Measurements from ENCODE around the gene TBCB. TPM values are rescaled to one million over a fixed set of nuclear protein-coding genes. Genes with fewer than 3 reads are reported as not detected.
A peak's percentile ranks its signal among the peaks of the same experiment; 100 is the strongest.
"Not testable (repeated sequence)": the region's sequence is repeated elsewhere in the genome, so short reads cannot be mapped to it uniquely, and the experiment has no call there.

TBCB gene
- total RNA-seq (2014; rRNA removed; shearing (Covaris generic)) (221 and 304 TPM in 2 replicates), polyA plus RNA-seq (2016; fragmentation: Nextera tagmentation; extraction: Ambion mirVana) (279 and 292 TPM in 2 replicates)

- Histone ChIP-seq H3K9me2 (ENCODE audit: insufficient read depth) (no peaks in the 10 kb centered on the region), H3K79me2 (ENCODE audit: insufficient read depth) (peaks cover 51% of the 10 kb centered on the region), H3K9ac (peak within 1 kb of the TSS; percentile 85), H3K4me1 (ENCODE audit: insufficient read depth) (peaks cover 7% of the 10 kb centered on the region; the same call in 1 of the 2 replicates), H3K4me2 (ENCODE audit: unreplicated experiment) (peak within 1 kb of the TSS; percentile 95), H3F3A (ENCODE audit: insufficient read depth) (no peaks in the 10 kb centered on the region), H3K27ac (peak within 1 kb of the TSS; percentile 66), H3K36me3 (ENCODE audit: low read depth) (peaks cover 8% of the 10 kb centered on the region; the same call in 1 of the 2 replicates), H2AFZ (peak within 1 kb of the TSS; percentile 90), H3K27me3 (replicated peaks; ENCODE audit: insufficient read depth) (no peaks in the 10 kb centered on the region), H3K9me3 (ENCODE audit: low read depth) (no peaks in the 10 kb centered on the region), H4K20me1 (ENCODE audit: insufficient read depth) (no peaks in the 10 kb centered on the region), H3K4me3 (peak within 1 kb of the TSS; percentile 84)
- TF ChIP-seq EZH2phosphoT487 (IDR thresholded peaks at IDR 0.05; ENCODE audit: insufficient read depth, low read depth) (no peak), EZH2 (IDR thresholded peaks at IDR 0.05; ENCODE audit: insufficient read depth, poor library complexity, severe bottlenecking) (no peak)
- 2% methylated on average over 51 to 59 of the region's 59 CpGs for WGBS, 2 experiments (ENCODE audit: low coverage in 1 of 2, low lambda C conversion rate in 2 of 2, missing lambda C conversion rate in 2 of 2)
- DNase-seq, result peak; percentile 61
- in situ Hi-C loops (cut with MboI), result no loop called here
Observed at GRCh38 chr19:36115453-36116343, at the start of gene TBCB. Gene TBCB, plus strand, starts transcription at chr19:36115468. Its CDS starts 93 bp downstream, at chr19:36115561.

- Histone ChIP-seq H3K79me2 (ENCODE audit: insufficient read depth) (no peaks in the 10 kb centered on the region), H3K9ac (no peak overlapping the region), H4K20me1 (ENCODE audit: insufficient read depth) (no peaks in the 10 kb centered on the region), H3K4me3 (no peak overlapping the region), H3K4me1 (ENCODE audit: insufficient read depth) (peaks cover 7% of the 10 kb centered on the region; the same call in 1 of the 2 replicates), H3K27ac (no peak overlapping the region), H3K9me2 (ENCODE audit: insufficient read depth) (no peaks in the 10 kb centered on the region), H3F3A (ENCODE audit: insufficient read depth) (peaks cover 9% of the 10 kb centered on the region), H2AFZ (no peak overlapping the region), H3K36me3 (ENCODE audit: low read depth) (no peaks in the 10 kb centered on the region), H3K27me3 (replicated peaks; ENCODE audit: insufficient read depth) (no peaks in the 10 kb centered on the region), H3K4me2 (ENCODE audit: unreplicated experiment) (no peak overlapping the region), H3K9me3 (ENCODE audit: low read depth) (no peaks in the 10 kb centered on the region)
- TF ChIP-seq EZH2phosphoT487 (IDR thresholded peaks at IDR 0.05; ENCODE audit: insufficient read depth, low read depth), result no peak
- no peak for TF ChIP-seq EZH2 (IDR thresholded peaks at IDR 0.05; ENCODE audit: insufficient read depth, poor library complexity, severe bottlenecking)
- in situ Hi-C loops (cut with MboI), result no loop called here
- DNase-seq, result no peak
- 98 to 99% methylated on average over 11 of the region's 11 CpGs for WGBS, 2 experiments (ENCODE audit: low coverage in 1 of 2, low lambda C conversion rate in 2 of 2, missing lambda C conversion rate in 2 of 2)
Observed at GRCh38 chr19:36067681-36068080, 47.6 kb upstream of the TBCB start.

- DNase-seq; H3K4me3 ChIP-seq; H4K20me1 ChIP-seq (ENCODE audit: insufficient read depth); H3K4me2 ChIP-seq (ENCODE audit: unreplicated experiment); H3K9me2 ChIP-seq (ENCODE audit: insufficient read depth); H3K9ac ChIP-seq; H3F3A ChIP-seq (ENCODE audit: insufficient read depth); H3K79me2 ChIP-seq (ENCODE audit: insufficient read depth); H3K4me1 ChIP-seq (ENCODE audit: insufficient read depth); H3K36me3 ChIP-seq (ENCODE audit: low read depth); H3K9me3 ChIP-seq (ENCODE audit: low read depth); H3K27me3 ChIP-seq (replicated peaks; ENCODE audit: insufficient read depth); in situ Hi-C loops (cut with MboI); H3K27ac ChIP-seq; H2AFZ ChIP-seq: not testable (repeated sequence)
- WGBS, 2 experiments (ENCODE audit: low coverage in 1 of 2, low lambda C conversion rate in 2 of 2, missing lambda C conversion rate in 2 of 2), result 94% methylated on average over 50 of the region's 57 CpGs; no CpG with 5 or more reads in 1 of the 2 experiments
Observed at GRCh38 chr19:36068810-36069499, 46.3 kb upstream of the TBCB start.

- TF ChIP-seq EZH2 (IDR thresholded peaks at IDR 0.05; ENCODE audit: insufficient read depth, poor library complexity, severe bottlenecking) (no peak), EZH2phosphoT487 (IDR thresholded peaks at IDR 0.05; ENCODE audit: insufficient read depth, low read depth) (no peak)
- no peaks in the 10 kb centered on the region for H3K79me2 ChIP-seq (ENCODE audit: insufficient read depth)
Observed at GRCh38 chr19:36072081-36072480, 43.2 kb upstream of the TBCB start.

More at GRCh38 chr19:36072081-36072480, 43.2 kb upstream of the TBCB start:
- H2AFZ ChIP-seq, result no peak overlapping the region
- no peaks in the 10 kb centered on the region for H3K27me3 ChIP-seq (replicated peaks; ENCODE audit: insufficient read depth)
- no peaks in the 10 kb centered on the region for H4K20me1 ChIP-seq (ENCODE audit: insufficient read depth)
- no peaks in the 10 kb centered on the region for H3K36me3 ChIP-seq (ENCODE audit: low read depth)
- no peak overlapping the region for H3K9ac ChIP-seq
- H3K27ac ChIP-seq, result no peak overlapping the region
- no peak overlapping the region for H3K4me2 ChIP-seq (ENCODE audit: unreplicated experiment)
- H3K9me3 ChIP-seq (ENCODE audit: low read depth), result no peaks in the 10 kb centered on the region
- peaks cover 9% of the 10 kb centered on the region for H3F3A ChIP-seq (ENCODE audit: insufficient read depth)
- whole genome bisulfite sequencing, 2 experiments (ENCODE audit: low coverage in 1 of 2, low lambda C conversion rate in 2 of 2, missing lambda C conversion rate in 2 of 2), result 99% methylated on average over 8 of the region's 8 CpGs
- peaks cover 7% of the 10 kb centered on the region; the same call in 1 of the 2 replicates for H3K4me1 ChIP-seq (ENCODE audit: insufficient read depth)
- no peaks in the 10 kb centered on the region for H3K9me2 ChIP-seq (ENCODE audit: insufficient read depth)
- no peak for DNase-seq
- in situ Hi-C loops (cut with MboI), result no loop called here
- H3K4me3 ChIP-seq, result no peak overlapping the region

All from GM23248 (cell line).